HG03135 (cell line): ENCODE measurements around the gene TMEM175.

Source experiments
- ATAC-seq: cut with Tn5 transposase; IDR thresholded peaks from one replicate; pipeline ENCODE4 v1.9.1; 2021; ENCODE audit warnings: mild to moderate bottlenecking, moderate library complexity; ENCODE audit not compliant: unreplicated experiment

The TMEM175 gene

DNA sequence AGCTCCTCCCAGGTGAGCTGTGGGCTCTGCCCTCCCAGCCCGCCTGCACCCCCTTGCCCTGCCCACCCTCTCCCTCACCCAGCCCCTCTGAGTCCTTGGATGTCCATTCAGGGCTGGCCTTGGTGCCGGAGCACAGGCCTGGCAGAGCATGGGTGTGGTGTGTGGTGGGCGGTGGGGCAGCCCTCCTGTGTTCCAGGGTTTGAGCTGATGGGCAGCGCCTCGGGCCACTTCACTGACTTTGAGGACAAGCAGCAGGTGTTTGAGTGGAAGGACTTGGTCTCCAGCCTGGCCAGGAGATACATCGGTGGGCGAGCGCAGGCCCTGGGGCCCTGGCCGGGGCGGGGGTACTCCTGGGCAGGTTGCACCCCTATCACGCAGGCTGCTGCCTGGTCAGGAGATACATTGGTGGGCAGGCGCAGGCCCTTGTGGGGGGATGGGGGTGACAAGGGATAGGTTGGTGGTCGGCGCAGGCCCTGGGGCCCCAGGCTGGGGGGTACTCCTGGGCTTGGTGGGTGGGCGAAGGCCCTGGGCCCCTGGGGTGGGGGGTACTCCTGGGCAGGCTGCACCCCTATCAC is 68.5 kb downstream of the TMEM175 start:
- no peak for ATAC-seq

DNA sequence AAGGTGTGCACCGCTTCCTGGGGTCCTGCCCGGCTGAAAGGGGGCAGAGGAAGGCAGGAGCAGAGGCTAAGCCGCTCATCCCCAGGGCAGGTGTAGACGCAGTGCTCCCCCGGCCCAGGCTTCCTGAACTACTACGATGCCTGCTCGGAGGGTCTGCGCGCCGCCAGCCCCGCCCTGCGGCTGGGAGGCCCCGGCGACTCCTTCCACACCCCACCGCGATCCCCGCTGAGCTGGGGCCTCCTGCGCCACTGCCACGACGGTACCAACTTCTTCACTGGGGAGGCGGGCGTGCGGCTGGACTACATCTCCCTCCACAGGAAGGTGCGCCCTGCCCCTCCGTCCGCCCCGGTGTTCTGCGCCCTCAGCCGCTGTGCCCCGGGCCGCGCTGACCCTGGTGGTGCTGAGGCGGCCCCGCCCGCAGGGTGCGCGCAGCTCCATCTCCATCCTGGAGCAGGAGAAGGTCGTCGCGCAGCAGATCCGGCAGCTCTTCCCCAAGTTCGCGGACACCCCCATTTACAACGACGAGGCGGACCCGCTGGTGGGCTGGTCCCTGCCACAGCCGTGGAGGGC is 69.4 kb downstream of the TMEM175 start:
- ATAC-seq = no peak

- no peak for ATAC-seq
These were observed 69.9 kb downstream of the TMEM175 start for GRCh38 chr4:1002131-1002630.

DNA sequence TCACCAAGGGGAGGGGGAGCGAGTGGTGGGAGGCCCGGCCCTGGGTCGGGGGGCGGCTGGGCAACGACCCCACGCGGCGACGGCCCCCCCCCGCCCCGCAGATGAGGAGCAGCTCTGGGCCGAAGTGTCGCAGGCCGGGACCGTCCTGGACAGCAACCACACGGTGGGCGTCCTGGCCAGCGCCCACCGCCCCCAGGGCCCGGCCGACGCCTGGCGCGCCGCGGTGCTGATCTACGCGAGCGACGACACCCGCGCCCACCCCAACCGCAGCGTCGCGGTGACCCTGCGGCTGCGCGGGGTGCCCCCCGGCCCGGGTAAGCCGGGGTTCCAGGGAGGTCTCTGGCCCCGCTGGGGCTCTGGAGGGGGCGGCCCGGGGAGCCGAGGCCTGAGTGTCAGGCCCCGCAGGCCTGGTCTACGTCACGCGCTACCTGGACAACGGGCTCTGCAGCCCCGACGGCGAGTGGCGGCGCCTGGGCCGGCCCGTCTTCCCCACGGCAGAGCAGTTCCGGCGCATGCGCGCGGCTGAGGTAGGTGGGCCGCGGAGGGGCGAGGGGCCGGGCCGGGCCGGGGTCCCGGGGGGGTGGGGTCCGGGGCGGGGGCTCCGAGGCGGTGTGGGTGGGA is 70.5 kb downstream of the TMEM175 start:
- ATAC-seq = no peak

- ATAC-seq = no peak
These were observed 71.2 kb downstream of the TMEM175 start for GRCh38 chr4:1003271-1004070.

GRCh38 chr4:1004071-1004418 is 71.8 kb downstream of the TMEM175 start:
- ATAC-seq = no peak

DNA sequence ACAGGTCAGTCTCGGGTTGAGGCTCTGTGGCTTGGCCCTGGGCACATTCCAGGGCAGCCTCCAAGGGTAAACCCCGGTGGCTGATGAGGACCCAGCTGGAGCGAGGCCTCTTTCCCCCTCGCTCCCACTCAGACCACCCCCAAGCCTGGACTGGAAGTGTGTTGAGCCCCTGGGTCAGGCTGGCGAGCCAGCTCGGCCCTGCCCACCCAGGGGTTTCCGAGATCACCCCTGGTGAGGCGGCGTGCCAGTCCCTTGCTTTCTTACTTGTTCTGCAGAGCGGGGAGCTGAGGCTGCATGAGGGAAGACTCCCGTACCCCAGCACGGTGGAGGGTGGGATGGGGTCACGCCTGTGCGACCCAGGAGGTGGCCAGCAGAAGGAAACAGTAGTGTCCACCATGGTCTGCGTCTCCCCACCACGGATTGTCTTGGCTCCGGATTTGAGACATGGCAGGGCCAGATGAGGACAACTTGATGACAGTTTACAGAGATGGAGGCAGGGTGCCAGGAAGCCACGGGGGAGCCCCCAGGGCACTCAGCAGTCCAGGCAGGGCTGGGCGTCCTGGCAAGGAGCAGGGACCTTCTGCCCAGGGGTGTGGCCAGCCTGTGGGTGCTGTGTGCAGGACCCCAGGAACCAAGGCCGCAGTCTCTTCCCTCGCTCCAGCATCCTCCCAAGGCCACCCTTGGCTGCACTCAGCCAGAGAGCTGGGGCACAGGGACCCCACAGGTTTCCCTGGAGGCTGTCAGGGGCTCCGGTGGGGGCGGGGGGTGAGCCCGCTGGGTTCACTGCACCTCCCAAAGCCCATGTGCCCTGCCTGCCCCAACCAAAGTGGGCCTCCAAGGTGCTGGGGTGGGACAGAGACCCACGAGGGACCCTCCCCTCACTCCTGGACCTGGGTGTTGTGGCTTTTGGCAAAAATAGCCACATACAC is 72.6 kb downstream of the TMEM175 start:
- no peak for ATAC-seq

- ATAC-seq = no peak
These were observed 74.6 kb downstream of the TMEM175 start for GRCh38 chr4:1006856-1007255.
